ENCODE measurements around the gene UQCC3.
"Not testable (repeated sequence)": the region's sequence is repeated elsewhere in the genome, so short reads cannot be mapped to it uniquely, and the experiment has no call there.

UQCC3 gene

GRCh38 chr11:62703921-62704320 lies 32.4 kb downstream of the UQCC3 start:
- DNase-seq: not testable (repeated sequence)

- peak; percentile 78 for DNase-seq
Observed at GRCh38 chr11:62705413-62705812, 33.9 kb downstream of the UQCC3 start.

- peak; percentile 97 for DNase-seq
Observed at GRCh38 chr11:62705880-62706849, 34.7 kb downstream of the UQCC3 start.

GRCh38 chr11:62706850-62707247 lies 35.4 kb downstream of the UQCC3 start:
- DNase-seq: no peak

- DNase-seq: no peak
Observed at GRCh38 chr11:62707277-62707861, 35.9 kb downstream of the UQCC3 start, which contains the start of the genes BSCL2 and GNG3. TSS of gene BSCL2 (minus strand) at chr11:62707424. CDS start at chr11:62707195, 229 bp downstream. TSS of gene GNG3 (plus strand) at chr11:62707676. CDS start at chr11:62708296, 620 bp downstream.

GRCh38 chr11:62708392-62708791 lies 36.9 kb downstream of the UQCC3 start:
- no peak for DNase-seq

GRCh38 chr11:62708793-62709192 lies 37.3 kb downstream of the UQCC3 start:
- peak; percentile 83 for DNase-seq

GRCh38 chr11:62709247-62710000 lies 38.0 kb downstream of the UQCC3 start:
- peak; percentile 99 for DNase-seq

- peak; percentile 78 for DNase-seq
Observed at GRCh38 chr11:62710001-62710345, 38.5 kb downstream of the UQCC3 start.

- DNase-seq: no peak
Observed at GRCh38 chr11:62712276-62712812, 40.9 kb downstream of the UQCC3 start.

GRCh38 chr11:62712861-62713260 lies 41.4 kb downstream of the UQCC3 start:
- DNase-seq: no peak

- peak; percentile 22 for DNase-seq
Observed at GRCh38 chr11:62713343-62713742, 41.9 kb downstream of the UQCC3 start.

GRCh38 chr11:62715150-62716130 lies 44.0 kb downstream of the UQCC3 start:
- DNase-seq: no peak

GRCh38 chr11:62716206-62716605 lies 44.7 kb downstream of the UQCC3 start:
- DNase-seq: no peak

GRCh38 chr11:62716816-62717215 lies 45.3 kb downstream of the UQCC3 start:
- DNase-seq: no peak

GRCh38 chr11:62719302-62719978 lies 48.0 kb downstream of the UQCC3 start:
- no peak for DNase-seq

GRCh38 chr11:62721994-62722393 lies 50.5 kb downstream of the UQCC3 start:
- no peak for DNase-seq
